Esophagus mucosa (tissue), 1 donor: Measurements from ENCODE around the gene CCNE1. TPM values are rescaled to one million over a fixed set of nuclear protein-coding genes. Genes with fewer than 3 reads are reported as not detected.

Source experiments
- ATAC-seq: fragments of 200-7000 bp; cut with Tn5 transposase; one replicate; pipeline ENCODE4 v1.9.1; 2020
- total RNA-seq: library from RNA; stranded (reverse); gene quantifications from one replicate; pipeline ENCODE4 v1.2.4, GENCODE V29; 2023
- donor health status: DM: yes; HTN: yes; CAD: no.

Gene CCNE1
- total RNA-seq, 1 donor from 2014 or later = 3.7 TPM

- no peak for ATAC-seq
These were observed 33.9 kb downstream of the CCNE1 start for GRCh38 chr19:29845574-29846176.

GRCh38 chr19:29849208-29849607 lies 37.4 kb downstream of the CCNE1 start:
- no peak for ATAC-seq

- ATAC-seq = no peak
These were observed 38.7 kb downstream of the CCNE1 start for GRCh38 chr19:29850482-29850881.

GRCh38 chr19:29851769-29852521 lies 40.2 kb downstream of the CCNE1 start:
- ATAC-seq = no peak

GRCh38 chr19:29854033-29854432 lies 42.2 kb downstream of the CCNE1 start:
- ATAC-seq = no peak

GRCh38 chr19:29855087-29855486 lies 43.3 kb downstream of the CCNE1 start:
- ATAC-seq = peak; percentile 33

- no peak for ATAC-seq
These were observed 44.1 kb downstream of the CCNE1 start for GRCh38 chr19:29855741-29856500.

- ATAC-seq = peak; percentile 71
These were observed 46.3 kb downstream of the CCNE1 start for GRCh38 chr19:29858000-29858596.

- no peak for ATAC-seq
These were observed 46.8 kb downstream of the CCNE1 start for GRCh38 chr19:29858621-29859020.

GRCh38 chr19:29860492-29860891 lies 48.7 kb downstream of the CCNE1 start:
- ATAC-seq = no peak

GRCh38 chr19:29861574-29861973 lies 49.8 kb downstream of the CCNE1 start:
- ATAC-seq = no peak

- ATAC-seq = no peak
These were observed 54.2 kb downstream of the CCNE1 start for GRCh38 chr19:29866011-29866410.

- ATAC-seq = no peak
These were observed 56.2 kb downstream of the CCNE1 start for GRCh38 chr19:29867984-29868383.

- no peak for ATAC-seq
These were observed 59.4 kb downstream of the CCNE1 start for GRCh38 chr19:29871143-29871542.

GRCh38 chr19:29872224-29872731 lies 60.5 kb downstream of the CCNE1 start:
- ATAC-seq = no peak

GRCh38 chr19:29873024-29873800 lies 61.4 kb downstream of the CCNE1 start:
- ATAC-seq = peak; percentile 48

Other genes starting within 250 kb of the CCNE1 start
- gene POP4, start 205.7 kb upstream of the CCNE1 start, total RNA-seq = 49.3 TPM
- 4.4 TPM for gene PLEKHF1, start 146.5 kb upstream of the CCNE1 start, total RNA-seq
- 8.1 TPM for gene C19orf12, start 96.7 kb upstream of the CCNE1 start, total RNA-seq
- 32.4 TPM for gene URI1, start 130.2 kb downstream of the CCNE1 start, total RNA-seq